GM18499 (cell line): ENCODE data around the gene SCN1A.
"Not testable (repeated sequence)": the region's sequence is repeated elsewhere in the genome, so short reads cannot be mapped to it uniquely, and the experiment has no call there.

Experiments used
- ATAC-seq: cut with Tn5 transposase; IDR thresholded peaks from one replicate; pipeline ENCODE4 v1.9.1; 2021; ENCODE audit warnings: moderate number of reproducible peaks; ENCODE audit not compliant: insufficient read depth, unreplicated experiment

SCN1A gene

GRCh38 chr2:166011660-166012059 lies 116.2 kb downstream of the SCN1A start:
- no peak for ATAC-seq

GRCh38 chr2:166000401-166000800 lies 127.4 kb downstream of the SCN1A start:
- no peak for ATAC-seq

GRCh38 chr2:165990846-165991245 lies 137.0 kb downstream of the SCN1A start:
- ATAC-seq, result no peak

GRCh38 chr2:165989851-165990250 lies 138.0 kb downstream of the SCN1A start:
- ATAC-seq, result no peak

- ATAC-seq, result no peak
Observed at GRCh38 chr2:165985120-165985519, 142.7 kb downstream of the SCN1A start.

- ATAC-seq, result not testable (repeated sequence)
Observed at GRCh38 chr2:165972161-165972560, 155.7 kb downstream of the SCN1A start.

- no peak for ATAC-seq
Observed at GRCh38 chr2:165970663-165971062, 157.2 kb downstream of the SCN1A start.

- no peak for ATAC-seq
Observed at GRCh38 chr2:165969227-165969626, 158.6 kb downstream of the SCN1A start.

GRCh38 chr2:165967746-165968145 lies 160.1 kb downstream of the SCN1A start:
- no peak for ATAC-seq

GRCh38 chr2:165961818-165962217 lies 166.0 kb downstream of the SCN1A start:
- ATAC-seq, result no peak

GRCh38 chr2:165959371-165959770 lies 168.4 kb downstream of the SCN1A start:
- no peak for ATAC-seq

GRCh38 chr2:165958313-165958960 lies 169.4 kb downstream of the SCN1A start:
- ATAC-seq, result no peak

- no peak for ATAC-seq
Observed at GRCh38 chr2:165957030-165957675, 170.7 kb downstream of the SCN1A start.

- ATAC-seq, result peak; percentile 83
Observed at GRCh38 chr2:165953655-165954606, 173.9 kb downstream of the SCN1A start, which contains the start of gene TTC21B. Gene TTC21B, minus strand, starts transcription at chr2:165953776. Its CDS starts 71 bp downstream, at chr2:165953705.

- peak; percentile 10 for ATAC-seq
Observed at GRCh38 chr2:165953306-165953654, 174.5 kb downstream of the SCN1A start.

- ATAC-seq, result no peak
Observed at GRCh38 chr2:165952741-165953211, 175.0 kb downstream of the SCN1A start.

- no peak for ATAC-seq
Observed at GRCh38 chr2:165952085-165952484, 175.7 kb downstream of the SCN1A start.

GRCh38 chr2:165950438-165950837 lies 177.4 kb downstream of the SCN1A start:
- ATAC-seq, result no peak

- no peak for ATAC-seq
Observed at GRCh38 chr2:165941827-165942226, 186.0 kb downstream of the SCN1A start.

- no peak for ATAC-seq
Observed at GRCh38 chr2:165938237-165938636, 189.6 kb downstream of the SCN1A start.
